Suprapubic skin (tissue), 3 donors: ENCODE results near the gene CABLES2.

Experiments
- POLR2A ChIP-seq, 2 donors: fragments of 450-650 bp; IDR thresholded peaks; one replicate each; pipeline ENCODE4 v1.6.1; 2017; ENCODE audit warnings: antibody characterized with exemption in 2 of 2, mild to moderate bottlenecking in 2 of 2, moderate library complexity in 2 of 2
- TF ChIP-seq, protein P1 (sequence below), 2 donors: fragments of 200-600 bp in 1 of 2; fragments of 450-650 bp in 1 of 2; sonication (generic) in 1 of 2; IDR thresholded peaks; one replicate each; pipeline ENCODE4 v1.5.1; 2016 to 2019; ENCODE audit warnings: antibody characterized with exemption in 2 of 2, mild to moderate bottlenecking in 1 of 2, moderate library complexity in 1 of 2

DNA sequence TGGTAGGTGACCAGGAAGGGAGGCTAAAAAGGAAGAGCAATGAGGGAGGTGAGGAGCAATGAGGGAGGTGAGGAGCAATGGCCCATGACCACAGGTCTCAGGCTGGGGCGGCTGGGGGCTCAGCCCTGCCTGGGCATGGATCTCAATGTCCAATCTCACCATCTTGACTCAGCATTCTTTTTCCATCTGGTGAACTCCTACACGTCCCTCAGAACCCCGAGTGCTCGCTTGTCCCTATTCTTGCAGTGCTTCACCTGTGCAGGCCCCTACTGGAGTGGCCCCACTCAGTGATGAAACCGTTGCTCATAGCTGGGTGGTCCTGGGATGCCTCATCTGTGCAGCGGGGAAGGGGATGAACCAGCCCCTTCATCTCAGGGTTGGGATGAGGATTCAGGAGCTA lies 37.2 kb upstream of the CABLES2 start:
- TF ChIP-seq, protein P1, sequence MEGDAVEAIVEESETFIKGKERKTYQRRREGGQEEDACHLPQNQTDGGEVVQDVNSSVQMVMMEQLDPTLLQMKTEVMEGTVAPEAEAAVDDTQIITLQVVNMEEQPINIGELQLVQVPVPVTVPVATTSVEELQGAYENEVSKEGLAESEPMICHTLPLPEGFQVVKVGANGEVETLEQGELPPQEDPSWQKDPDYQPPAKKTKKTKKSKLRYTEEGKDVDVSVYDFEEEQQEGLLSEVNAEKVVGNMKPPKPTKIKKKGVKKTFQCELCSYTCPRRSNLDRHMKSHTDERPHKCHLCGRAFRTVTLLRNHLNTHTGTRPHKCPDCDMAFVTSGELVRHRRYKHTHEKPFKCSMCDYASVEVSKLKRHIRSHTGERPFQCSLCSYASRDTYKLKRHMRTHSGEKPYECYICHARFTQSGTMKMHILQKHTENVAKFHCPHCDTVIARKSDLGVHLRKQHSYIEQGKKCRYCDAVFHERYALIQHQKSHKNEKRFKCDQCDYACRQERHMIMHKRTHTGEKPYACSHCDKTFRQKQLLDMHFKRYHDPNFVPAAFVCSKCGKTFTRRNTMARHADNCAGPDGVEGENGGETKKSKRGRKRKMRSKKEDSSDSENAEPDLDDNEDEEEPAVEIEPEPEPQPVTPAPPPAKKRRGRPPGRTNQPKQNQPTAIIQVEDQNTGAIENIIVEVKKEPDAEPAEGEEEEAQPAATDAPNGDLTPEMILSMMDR (IDR thresholded peaks at IDR 0.05) = no peak
- TF ChIP-seq POLR2A (IDR thresholded peaks at IDR 0.05) = no peak
